Measurements from ENCODE around the gene ACTN4. TPM values are rescaled to one million over a fixed set of nuclear protein-coding genes. Genes with fewer than 3 reads are reported as not detected.

ACTN4 gene
- total and polyA plus RNA-seq, 2 experiments from 2014 or later: 68.9 to 427 TPM

DNA sequence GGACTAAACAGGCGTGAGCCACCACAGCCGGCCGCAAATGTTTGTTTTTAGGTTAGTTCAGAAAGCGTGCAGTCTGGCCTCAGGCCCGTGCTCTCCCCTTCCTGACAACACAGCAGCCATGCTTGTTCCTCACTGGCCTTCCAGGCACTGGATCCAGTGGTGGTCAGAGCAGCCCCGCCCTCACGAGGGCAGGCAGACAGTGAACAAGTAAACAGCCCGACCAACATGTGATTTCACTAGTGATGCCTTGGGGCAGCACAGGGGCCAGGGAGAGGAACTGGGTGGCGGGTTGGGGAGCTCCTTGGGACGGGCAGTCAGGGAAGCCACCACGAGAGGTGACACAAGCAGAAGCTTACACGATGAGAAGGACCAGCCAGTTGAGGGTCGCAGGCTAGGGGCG lies 56.1 kb downstream of the ACTN4 start (continued):
- TF ChIP-seq, protein P1, sequence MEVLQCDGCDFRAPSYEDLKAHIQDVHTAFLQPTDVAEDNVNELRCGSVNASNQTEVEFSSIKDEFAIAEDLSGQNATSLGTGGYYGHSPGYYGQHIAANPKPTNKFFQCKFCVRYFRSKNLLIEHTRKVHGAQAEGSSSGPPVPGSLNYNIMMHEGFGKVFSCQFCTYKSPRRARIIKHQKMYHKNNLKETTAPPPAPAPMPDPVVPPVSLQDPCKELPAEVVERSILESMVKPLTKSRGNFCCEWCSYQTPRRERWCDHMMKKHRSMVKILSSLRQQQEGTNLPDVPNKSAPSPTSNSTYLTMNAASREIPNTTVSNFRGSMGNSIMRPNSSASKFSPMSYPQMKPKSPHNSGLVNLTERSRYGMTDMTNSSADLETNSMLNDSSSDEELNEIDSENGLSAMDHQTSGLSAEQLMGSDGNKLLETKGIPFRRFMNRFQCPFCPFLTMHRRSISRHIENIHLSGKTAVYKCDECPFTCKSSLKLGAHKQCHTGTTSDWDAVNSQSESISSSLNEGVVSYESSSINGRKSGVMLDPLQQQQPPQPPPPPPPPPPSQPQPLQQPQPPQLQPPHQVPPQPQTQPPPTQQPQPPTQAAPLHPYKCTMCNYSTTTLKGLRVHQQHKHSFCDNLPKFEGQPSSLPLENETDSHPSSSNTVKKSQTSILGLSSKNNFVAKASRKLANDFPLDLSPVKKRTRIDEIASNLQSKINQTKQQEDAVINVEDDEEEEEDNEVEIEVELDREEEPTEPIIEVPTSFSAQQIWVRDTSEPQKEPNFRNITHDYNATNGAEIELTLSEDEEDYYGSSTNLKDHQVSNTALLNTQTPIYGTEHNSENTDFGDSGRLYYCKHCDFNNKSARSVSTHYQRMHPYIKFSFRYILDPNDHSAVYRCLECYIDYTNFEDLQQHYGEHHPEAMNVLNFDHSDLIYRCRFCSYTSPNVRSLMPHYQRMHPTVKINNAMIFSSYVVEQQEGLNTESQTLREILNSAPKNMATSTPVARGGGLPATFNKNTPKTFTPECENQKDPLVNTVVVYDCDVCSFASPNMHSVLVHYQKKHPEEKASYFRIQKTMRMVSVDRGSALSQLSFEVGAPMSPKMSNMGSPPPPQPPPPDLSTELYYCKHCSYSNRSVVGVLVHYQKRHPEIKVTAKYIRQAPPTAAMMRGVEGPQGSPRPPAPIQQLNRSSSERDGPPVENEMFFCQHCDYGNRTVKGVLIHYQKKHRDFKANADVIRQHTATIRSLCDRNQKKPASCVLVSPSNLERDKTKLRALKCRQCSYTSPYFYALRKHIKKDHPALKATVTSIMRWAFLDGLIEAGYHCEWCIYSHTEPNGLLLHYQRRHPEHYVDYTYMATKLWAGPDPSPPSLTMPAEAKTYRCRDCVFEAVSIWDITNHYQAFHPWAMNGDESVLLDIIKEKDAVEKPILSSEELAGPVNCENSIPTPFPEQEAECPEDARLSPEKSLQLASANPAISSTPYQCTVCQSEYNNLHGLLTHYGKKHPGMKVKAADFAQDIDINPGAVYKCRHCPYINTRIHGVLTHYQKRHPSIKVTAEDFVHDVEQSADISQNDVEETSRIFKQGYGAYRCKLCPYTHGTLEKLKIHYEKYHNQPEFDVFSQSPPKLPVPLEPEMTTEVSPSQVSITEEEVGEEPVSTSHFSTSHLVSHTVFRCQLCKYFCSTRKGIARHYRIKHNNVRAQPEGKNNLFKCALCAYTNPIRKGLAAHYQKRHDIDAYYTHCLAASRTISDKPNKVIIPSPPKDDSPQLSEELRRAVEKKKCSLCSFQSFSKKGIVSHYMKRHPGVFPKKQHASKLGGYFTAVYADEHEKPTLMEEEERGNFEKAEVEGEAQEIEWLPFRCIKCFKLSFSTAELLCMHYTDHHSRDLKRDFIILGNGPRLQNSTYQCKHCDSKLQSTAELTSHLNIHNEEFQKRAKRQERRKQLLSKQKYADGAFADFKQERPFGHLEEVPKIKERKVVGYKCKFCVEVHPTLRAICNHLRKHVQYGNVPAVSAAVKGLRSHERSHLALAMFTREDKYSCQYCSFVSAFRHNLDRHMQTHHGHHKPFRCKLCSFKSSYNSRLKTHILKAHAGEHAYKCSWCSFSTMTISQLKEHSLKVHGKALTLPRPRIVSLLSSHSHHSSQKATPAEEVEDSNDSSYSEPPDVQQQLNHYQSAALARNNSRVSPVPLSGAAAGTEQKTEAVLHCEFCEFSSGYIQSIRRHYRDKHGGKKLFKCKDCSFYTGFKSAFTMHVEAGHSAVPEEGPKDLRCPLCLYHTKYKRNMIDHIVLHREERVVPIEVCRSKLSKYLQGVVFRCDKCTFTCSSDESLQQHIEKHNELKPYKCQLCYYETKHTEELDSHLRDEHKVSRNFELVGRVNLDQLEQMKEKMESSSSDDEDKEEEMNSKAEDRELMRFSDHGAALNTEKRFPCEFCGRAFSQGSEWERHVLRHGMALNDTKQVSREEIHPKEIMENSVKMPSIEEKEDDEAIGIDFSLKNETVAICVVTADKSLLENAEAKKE (CRISPR knock-in tag; IDR thresholded peaks at IDR 0.05): no peak
- TF ChIP-seq NANOG (IDR thresholded peaks at IDR 0.05; ENCODE audit: borderline replicate concordance) (no peak), EZH2 (IDR thresholded peaks at IDR 0.05; ENCODE audit: low read depth, unreplicated experiment) (no peak), POLR2AphosphoS5 (IDR thresholded peaks at IDR 0.05; ENCODE audit: low read depth) (no peak), EZH2phosphoT487 (IDR thresholded peaks at IDR 0.05; ENCODE audit: unreplicated experiment) (no peak), ZNF114 (CRISPR knock-in tag; IDR thresholded peaks at IDR 0.05) (no peak), CREB1 (CRISPR knock-in tag; IDR thresholded peaks at IDR 0.05; ENCODE audit: low read depth) (no peak), CTCF (conservative IDR thresholded peaks at IDR 0.05; ENCODE audit: low read depth in 2 of 2) (no peak)
- TF ChIP-seq, protein P2, sequence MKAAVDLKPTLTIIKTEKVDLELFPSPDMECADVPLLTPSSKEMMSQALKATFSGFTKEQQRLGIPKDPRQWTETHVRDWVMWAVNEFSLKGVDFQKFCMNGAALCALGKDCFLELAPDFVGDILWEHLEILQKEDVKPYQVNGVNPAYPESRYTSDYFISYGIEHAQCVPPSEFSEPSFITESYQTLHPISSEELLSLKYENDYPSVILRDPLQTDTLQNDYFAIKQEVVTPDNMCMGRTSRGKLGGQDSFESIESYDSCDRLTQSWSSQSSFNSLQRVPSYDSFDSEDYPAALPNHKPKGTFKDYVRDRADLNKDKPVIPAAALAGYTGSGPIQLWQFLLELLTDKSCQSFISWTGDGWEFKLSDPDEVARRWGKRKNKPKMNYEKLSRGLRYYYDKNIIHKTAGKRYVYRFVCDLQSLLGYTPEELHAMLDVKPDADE (IDR thresholded peaks at IDR 0.05): no peak

All from GM23338 (cell line).